Measurements from ENCODE around the gene ABCA9. TPM values are rescaled to one million over a fixed set of nuclear protein-coding genes. Genes with fewer than 3 reads are reported as not detected.

The ABCA9 gene
- total RNA-seq, 1 donor from 2014 or later, result not detected

Small RNA genes lying within 50 kb of the gene (microRNA-seq; reads per million reads assigned to microRNA genes)
- not detected for gene MIR4524A
- not detected for gene MIR4524B

Other genes with a start within 250 kb of the ABCA9 start
- gene ABCA8, start 105.5 kb downstream of the ABCA9 start, total RNA-seq, result 0.11 TPM in 1 of 2 replicates, not detected in the other
- under 0.01 TPM in 1 of 2 replicates, not detected in the other for gene ABCA6, start 81.0 kb upstream of the ABCA9 start, total RNA-seq
- 0.08 TPM in 1 of 2 replicates, not detected in the other for gene ABCA10, start 167.9 kb upstream of the ABCA9 start, total RNA-seq

Measured in myocyte (in vitro differentiated cells).